GM12892 (cell line): ENCODE results near the gene MACROD2.

ENCODE experiments used
- POLR2A ChIP-seq: IDR thresholded peaks from 2 replicates; pipeline ENCODE4 v1.6.1; 2011; ENCODE audit warnings: low read depth, low read length, control low read depth
- POLR2AphosphoS5 ChIP-seq: IDR thresholded peaks from 2 replicates; pipeline ENCODE4 v1.6.1; 2011; ENCODE audit warnings: low read depth, low read length, control low read depth
- TAF1 ChIP-seq: IDR thresholded peaks from 2 replicates; pipeline ENCODE4 v1.6.1; 2011; ENCODE audit warnings: low read depth, mild to moderate bottlenecking, control low read depth, low read length, borderline replicate concordance

DNA sequence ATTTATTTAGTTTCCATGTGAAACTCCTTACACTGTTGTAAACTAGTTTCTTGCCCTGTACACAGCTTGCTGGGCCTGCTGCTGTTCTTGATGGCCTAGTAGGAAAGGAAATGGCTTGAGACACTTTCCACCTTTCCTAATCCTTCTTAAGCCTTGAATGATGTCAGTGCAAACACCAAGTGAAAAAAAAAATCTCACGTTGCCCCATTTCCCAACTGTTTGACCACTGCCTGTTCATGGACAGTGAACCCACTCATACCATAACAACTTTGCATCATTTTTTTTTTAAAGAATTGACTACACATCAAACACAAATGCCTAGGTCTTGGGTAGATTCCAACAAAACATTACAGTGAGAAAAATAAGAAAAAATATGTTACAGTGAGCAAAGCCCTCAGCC lies 995.7 kb downstream of the MACROD2 start:
- no peak for TF ChIP-seq POLR2A
- no peak for TF ChIP-seq POLR2AphosphoS5
- TF ChIP-seq TAF1: no peak
